Head of caudate nucleus (tissue), 42 donors: ENCODE data around the gene EZH2.
A peak's percentile ranks its signal among the peaks of the same experiment; 100 is the strongest.

ENCODE experiments used
- DNase-seq, 42 donors: peaks; one replicate each; pipeline versions ENCODE4 v3.0.0 to v3.0.0-alpha.2; 2020 to 2021; ENCODE audit warnings: mixed read lengths in 7 of 42
- intact Hi-C: fragments of 100-400 bp; cut with DNase I; formaldehyde crosslinking; loops from one replicate; pipeline ENCODE4 v1.15.0; 2022

The EZH2 gene

GRCh38 chr7:148866362-148866761 is 17.7 kb downstream of the EZH2 start:
- intact Hi-C loops: no loop called here
- DNase-seq: no peak

GRCh38 chr7:148865283-148865682 is 18.8 kb downstream of the EZH2 start:
- DNase-seq: no peak

GRCh38 chr7:148863324-148863723 is 20.8 kb downstream of the EZH2 start:
- no peak for DNase-seq
- intact Hi-C loops: no loop called here

More at GRCh38 chr7:148865283-148865682, 18.8 kb downstream of the EZH2 start:
- intact Hi-C loops: no loop called here

- no peak for DNase-seq
- intact Hi-C loops: no loop called here
Measured at GRCh38 chr7:148862481-148862880, 21.6 kb downstream of the EZH2 start.

GRCh38 chr7:148858489-148858888 is 25.6 kb downstream of the EZH2 start:
- intact Hi-C loops: no loop called here

GRCh38 chr7:148856891-148857290 is 27.2 kb downstream of the EZH2 start:
- intact Hi-C loops: no loop called here
- no peak for DNase-seq

More at GRCh38 chr7:148858489-148858888, 25.6 kb downstream of the EZH2 start:
- DNase-seq: no peak

- intact Hi-C loops: no loop called here
- no peak for DNase-seq
Measured at GRCh38 chr7:148856578-148856881, 27.6 kb downstream of the EZH2 start.

- intact Hi-C loops: no loop called here
- peak in 1 of 42 donors; percentile 1 for DNase-seq
Measured at GRCh38 chr7:148854983-148855382, 29.1 kb downstream of the EZH2 start.

GRCh38 chr7:148852272-148852671 is 31.8 kb downstream of the EZH2 start:
- intact Hi-C loops: no loop called here
- DNase-seq: no peak

- DNase-seq: no peak
- intact Hi-C loops: no loop called here
Measured at GRCh38 chr7:148850564-148850963, 33.5 kb downstream of the EZH2 start.

GRCh38 chr7:148849393-148850098 is 34.5 kb downstream of the EZH2 start:
- DNase-seq: no peak
- intact Hi-C loops: no loop called here

- no peak for DNase-seq
- intact Hi-C loops: no loop called here
Measured at GRCh38 chr7:148847815-148848734, 36.0 kb downstream of the EZH2 start.

- intact Hi-C loops: no loop called here
- no peak for DNase-seq
Measured at GRCh38 chr7:148838905-148839304, 45.2 kb downstream of the EZH2 start.

- no peak for DNase-seq
- intact Hi-C loops: no loop called here
Measured at GRCh38 chr7:148835854-148836253, 48.2 kb downstream of the EZH2 start.

GRCh38 chr7:148834605-148835004 is 49.5 kb downstream of the EZH2 start:
- intact Hi-C loops: no loop called here
- DNase-seq: no peak

GRCh38 chr7:148831782-148832181 is 52.3 kb downstream of the EZH2 start:
- DNase-seq: no peak
- intact Hi-C loops: no loop called here

GRCh38 chr7:148830897-148831692 is 53.0 kb downstream of the EZH2 start:
- intact Hi-C loops: no loop called here
- no peak for DNase-seq

- intact Hi-C loops: no loop called here
- DNase-seq: no peak
Measured at GRCh38 chr7:148828965-148829364, 55.1 kb downstream of the EZH2 start.

GRCh38 chr7:148825338-148825737 is 58.8 kb downstream of the EZH2 start:
- intact Hi-C loops: no loop called here
- no peak for DNase-seq

- no peak for DNase-seq
- intact Hi-C loops: no loop called here
Measured at GRCh38 chr7:148824864-148825263, 59.2 kb downstream of the EZH2 start.
